Sigmoid colon (tissue), 4 donors: Measurements from ENCODE around the gene PLEKHM2.
"Not testable (repeated sequence)": the region's sequence is repeated elsewhere in the genome, so short reads cannot be mapped to it uniquely, and the experiment has no call there.

Experiments used
- CTCF ChIP-seq, 4 experiments: fragments of 450-650 bp in 3 of 4; fragments of 200-600 bp in 1 of 4; IDR thresholded peaks; one replicate each; pipeline ENCODE4 v1.5.1; 2016 to 2019; ENCODE audit warnings: antibody characterized with exemption in 4 of 4, mild to moderate bottlenecking in 3 of 4, moderate library complexity in 2 of 4
- EP300 ChIP-seq, 4 donors: sonication (generic); formaldehyde crosslinking; IDR thresholded peaks; one replicate each; pipeline ENCODE4 v1.6.1; 2017; ENCODE audit warnings: antibody characterized with exemption in 4 of 4
- POLR2A ChIP-seq, 2 donors: fragments of 450-650 bp; IDR thresholded peaks; one replicate each; pipeline ENCODE4 v1.6.1; 2016; ENCODE audit warnings: antibody characterized with exemption in 2 of 2, mild to moderate bottlenecking in 2 of 2, moderate library complexity in 2 of 2
- POLR2AphosphoS5 ChIP-seq, 4 donors: sonication (generic); formaldehyde crosslinking; IDR thresholded peaks; one replicate each; pipeline ENCODE4 v1.6.1; 2017; ENCODE audit warnings: antibody characterized with exemption in 4 of 4

- not testable (repeated sequence) for TF ChIP-seq EP300, POLR2A, CTCF, POLR2AphosphoS5 (IDR thresholded peaks at IDR 0.05)
Measured at GRCh38 chr1:15652130-15652529, 32.0 kb upstream of the PLEKHM2 start.
